ENCODE measurements around the gene RET. TPM values are rescaled to one million over a fixed set of nuclear protein-coding genes. Genes with fewer than 3 reads are reported as not detected.

The RET gene
- total RNA-seq, 1 experiment from 2014 or later, result 0.02 TPM

- Histone ChIP-seq H3K9me3 (replicated peaks) (no peaks in the 10 kb centered on the region), H3K36me3 (no peaks in the 10 kb centered on the region), H3K4me3 (no peak overlapping the region), H3K27ac (no peak overlapping the region), H3K4me1 (no peaks in the 10 kb centered on the region), H3K27me3 (no peaks in the 10 kb centered on the region)
- DNase-seq, result no peak
These were observed 35.2 kb upstream of the RET start for GRCh38 chr10:43041422-43042342.

GRCh38 chr10:43042503-43043341, 34.1 kb upstream of the RET start:
- H3K27ac ChIP-seq, result no peak overlapping the region
- no peaks in the 10 kb centered on the region for H3K36me3 ChIP-seq
- H3K9me3 ChIP-seq (replicated peaks), result no peaks in the 10 kb centered on the region
- no peak overlapping the region for H3K4me3 ChIP-seq
- H3K27me3 ChIP-seq, result no peaks in the 10 kb centered on the region
- H3K4me1 ChIP-seq, result no peaks in the 10 kb centered on the region
- no peak for DNase-seq

DNA sequence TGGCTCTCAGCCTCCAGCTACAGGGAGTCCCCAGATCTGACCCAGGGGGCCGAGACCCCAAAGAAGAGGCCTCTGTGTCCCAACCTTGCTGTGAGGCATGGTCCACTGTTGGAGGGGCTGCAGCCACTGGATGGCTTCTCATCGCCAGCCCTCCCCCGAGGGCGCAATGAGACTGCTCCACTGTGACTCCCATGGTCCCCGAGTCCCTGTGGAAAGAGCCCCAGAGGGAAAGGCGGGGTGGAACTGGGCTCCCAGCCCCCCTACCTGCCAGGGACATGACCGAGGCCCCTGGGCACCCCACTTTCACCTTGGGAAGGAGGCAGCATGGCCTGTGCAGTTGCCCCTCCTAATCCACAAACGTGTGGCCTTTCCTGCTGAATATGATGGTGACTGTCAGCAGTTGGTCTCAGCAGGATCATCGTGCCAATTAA, 33.5 kb upstream of the RET start:
- H3K27ac ChIP-seq, result no peak overlapping the region
- H3K9me3 ChIP-seq (replicated peaks), result no peaks in the 10 kb centered on the region
- H3K36me3 ChIP-seq, result no peaks in the 10 kb centered on the region
- DNase-seq, result no peak
- H3K4me1 ChIP-seq, result no peaks in the 10 kb centered on the region
- H3K4me3 ChIP-seq, result no peak overlapping the region
- no peaks in the 10 kb centered on the region for H3K27me3 ChIP-seq

- DNase-seq, result no peak
- no peaks in the 10 kb centered on the region for H3K36me3 ChIP-seq
- H3K27ac ChIP-seq, result no peak overlapping the region
- no peaks in the 10 kb centered on the region for H3K9me3 ChIP-seq (replicated peaks)
- no peaks in the 10 kb centered on the region for H3K4me1 ChIP-seq
- H3K4me3 ChIP-seq, result no peak overlapping the region
- no peaks in the 10 kb centered on the region for H3K27me3 ChIP-seq
These were observed 33.0 kb upstream of the RET start for GRCh38 chr10:43043773-43044447.

- no peaks in the 10 kb centered on the region for H3K27me3 ChIP-seq
- no peak overlapping the region for H3K4me3 ChIP-seq
- no peak overlapping the region for H3K27ac ChIP-seq
- no peaks in the 10 kb centered on the region for H3K36me3 ChIP-seq
- no peak for DNase-seq
- no peaks in the 10 kb centered on the region for H3K4me1 ChIP-seq
- no peaks in the 10 kb centered on the region for H3K9me3 ChIP-seq (replicated peaks)
These were observed 32.4 kb upstream of the RET start for GRCh38 chr10:43044448-43044921.

- DNase-seq, result no peak
- no peaks in the 10 kb centered on the region for H3K36me3 ChIP-seq
- H3K4me1 ChIP-seq, result no peaks in the 10 kb centered on the region
- no peak overlapping the region for H3K4me3 ChIP-seq
- no peaks in the 10 kb centered on the region for H3K27me3 ChIP-seq
- H3K9me3 ChIP-seq (replicated peaks), result no peaks in the 10 kb centered on the region
- H3K27ac ChIP-seq, result no peak overlapping the region
These were observed 31.8 kb upstream of the RET start for GRCh38 chr10:43044961-43045621.

DNA sequence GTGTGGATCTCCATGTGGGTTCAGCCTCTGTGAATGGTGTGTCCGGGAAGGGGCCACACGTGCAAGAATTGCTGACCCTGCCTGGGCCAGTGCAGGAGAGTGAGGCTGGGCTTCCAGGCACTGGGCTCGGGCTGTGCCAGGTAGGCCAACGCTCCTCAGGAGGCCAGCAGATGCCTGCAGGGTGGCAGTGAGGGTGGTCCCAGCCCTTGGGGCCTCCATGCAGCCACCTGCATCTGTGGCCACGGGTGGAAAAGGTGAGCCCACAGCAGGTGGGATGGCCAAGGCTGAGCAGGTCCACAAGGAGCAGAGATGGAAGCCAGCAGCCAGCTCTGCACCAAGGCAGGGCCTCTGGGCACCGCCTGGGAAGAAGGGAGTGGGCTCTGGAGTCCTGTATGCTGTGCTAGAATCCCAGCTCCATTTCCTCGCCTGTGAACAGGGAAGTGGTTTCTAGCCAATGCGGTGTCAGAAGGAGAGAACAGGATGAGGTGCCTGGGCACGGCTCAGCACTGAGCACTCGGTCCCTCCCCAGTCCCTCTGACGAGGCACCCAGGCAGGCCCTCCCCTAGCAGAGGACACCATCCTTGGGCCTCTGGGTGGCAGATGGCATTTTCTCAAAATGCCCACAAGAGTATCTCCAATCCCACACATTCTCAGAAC, 31.1 kb upstream of the RET start:
- Histone ChIP-seq H3K36me3 (no peaks in the 10 kb centered on the region), H3K4me1 (no peaks in the 10 kb centered on the region), H3K27ac (no peak overlapping the region), H3K27me3 (no peaks in the 10 kb centered on the region), H3K9me3 (replicated peaks) (no peaks in the 10 kb centered on the region), H3K4me3 (no peak overlapping the region)
- DNase-seq, result no peak

GRCh38 chr10:43046288-43046991, 30.4 kb upstream of the RET start:
- H3K9me3 ChIP-seq (replicated peaks), result no peaks in the 10 kb centered on the region
- H3K27me3 ChIP-seq, result no peaks in the 10 kb centered on the region
- H3K4me1 ChIP-seq, result no peaks in the 10 kb centered on the region
- no peak for DNase-seq
- no peak overlapping the region for H3K27ac ChIP-seq
- H3K4me3 ChIP-seq, result no peak overlapping the region
- H3K36me3 ChIP-seq, result no peaks in the 10 kb centered on the region

DNA sequence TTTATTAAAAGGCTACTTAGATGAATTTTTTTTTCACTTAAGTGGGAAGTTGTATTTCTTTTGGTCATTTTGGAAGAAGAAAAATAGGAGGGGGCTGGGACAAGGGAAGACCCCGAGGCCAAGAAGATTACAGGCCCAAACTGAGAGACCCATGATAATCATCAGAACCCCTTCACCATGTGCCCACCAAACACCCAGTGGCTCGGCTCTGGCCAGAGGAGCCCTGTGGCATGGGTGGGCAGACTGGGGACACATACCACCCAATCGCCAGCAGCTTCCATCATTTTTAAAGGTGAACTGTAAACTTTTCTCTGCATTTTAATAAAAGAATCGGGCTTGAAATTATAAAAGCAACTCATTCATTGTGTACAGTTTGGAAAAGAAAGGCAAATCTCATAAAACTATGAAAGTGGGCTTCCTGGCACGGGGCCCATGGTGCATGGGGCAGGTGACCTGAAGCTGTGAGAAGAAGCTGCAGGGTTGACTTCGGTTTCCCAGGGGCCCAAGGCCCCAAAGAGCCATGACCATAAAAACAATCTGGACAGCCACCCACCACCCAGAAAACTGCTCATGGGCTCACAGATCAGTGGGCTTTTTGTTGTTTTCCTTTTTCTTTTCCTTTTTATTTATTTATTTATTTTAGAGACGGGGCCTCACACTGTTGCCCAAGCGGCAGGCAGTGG, 29.4 kb upstream of the RET start:
- H3K4me1 ChIP-seq, result no peaks in the 10 kb centered on the region
- no peaks in the 10 kb centered on the region for H3K36me3 ChIP-seq
- no peak overlapping the region for H3K27ac ChIP-seq

GRCh38 chr10:43048301-43049051, 28.4 kb upstream of the RET start:
- Histone ChIP-seq H3K4me1 (no peaks in the 10 kb centered on the region), H3K36me3 (no peaks in the 10 kb centered on the region), H3K27me3 (no peaks in the 10 kb centered on the region), H3K4me3 (no peak overlapping the region), H3K9me3 (replicated peaks) (no peaks in the 10 kb centered on the region), H3K27ac (no peak overlapping the region)
- no peak for DNase-seq

More for the DNA sequence above, 29.4 kb upstream of the RET start:
- Histone ChIP-seq H3K27me3 (no peaks in the 10 kb centered on the region), H3K4me3 (no peak overlapping the region), H3K9me3 (replicated peaks) (no peaks in the 10 kb centered on the region)
- DNase-seq, result no peak

DNA sequence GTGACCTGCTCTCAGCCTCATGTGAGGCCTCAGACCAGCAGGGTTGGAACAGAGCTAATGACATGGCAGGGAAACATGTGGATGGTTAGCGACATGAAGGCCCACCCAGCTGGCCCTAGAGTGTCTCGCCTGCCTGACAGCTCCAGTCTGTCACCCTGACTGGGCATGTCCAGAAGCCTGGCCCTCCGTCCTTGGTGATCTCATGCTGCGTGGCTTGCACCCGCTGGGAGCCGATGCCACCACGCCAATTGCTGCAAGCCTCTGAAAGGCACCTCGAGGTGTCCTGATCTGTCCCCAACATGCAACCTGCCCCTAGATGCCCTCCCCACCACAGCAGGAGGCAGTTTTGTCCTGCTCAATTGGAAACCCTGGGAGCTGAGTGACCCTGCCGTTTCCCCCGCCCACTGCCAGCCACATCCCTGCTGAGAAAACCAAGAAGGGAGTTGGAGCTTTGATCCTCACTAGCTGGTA, 27.8 kb upstream of the RET start:
- H3K27me3 ChIP-seq, result no peaks in the 10 kb centered on the region
- H3K36me3 ChIP-seq, result no peaks in the 10 kb centered on the region
- no peak overlapping the region for H3K27ac ChIP-seq
- no peak for DNase-seq
- no peaks in the 10 kb centered on the region for H3K9me3 ChIP-seq (replicated peaks)
- no peak overlapping the region for H3K4me3 ChIP-seq
- H3K4me1 ChIP-seq, result no peaks in the 10 kb centered on the region

GRCh38 chr10:43050011-43050410, 26.9 kb upstream of the RET start:
- H3K36me3 ChIP-seq, result no peaks in the 10 kb centered on the region
- no peak overlapping the region for H3K4me3 ChIP-seq
- no peaks in the 10 kb centered on the region for H3K9me3 ChIP-seq (replicated peaks)
- no peaks in the 10 kb centered on the region for H3K4me1 ChIP-seq
- no peaks in the 10 kb centered on the region for H3K27me3 ChIP-seq
- no peak for DNase-seq
- no peak overlapping the region for H3K27ac ChIP-seq

Data from SJCRH30 (cell line).